Tibial artery (tissue), 4 donors: ENCODE results near the gene KLHL2.
"Not testable (repeated sequence)": the region's sequence is repeated elsewhere in the genome, so short reads cannot be mapped to it uniquely, and the experiment has no call there.

Experiments used
- DNase-seq, 2 donors: peaks; one replicate each; pipeline ENCODE4 v3.0.0-alpha.2; 2019
- H3K27ac ChIP-seq, 2 donors: fragments of 200-600 bp; sonication (generic) in 1 of 2; 1 replicate in 1 of 2; 2 replicates in 1 of 2; pipeline ENCODE4 v1.5.1; 2018 to 2019; ENCODE audit warnings: mild to moderate bottlenecking in 1 of 2
- H3K27me3 ChIP-seq, 2 donors: fragments of 200-600 bp; sonication (generic) in 1 of 2; one replicate each; pipeline versions ENCODE4 v1.5.1 to v1.6.0; 2016 to 2019
- H3K36me3 ChIP-seq, 3 donors: fragments of 200-600 bp; sonication (generic) in 2 of 3; one replicate each; pipeline ENCODE4 v1.5.1; 2016 to 2019; ENCODE audit warnings: mild to moderate bottlenecking in 2 of 3
- H3K4me1 ChIP-seq, 4 donors: fragments of 200-600 bp; sonication (generic) in 2 of 4; 1 replicate in 3 of 4; 2 replicates in 1 of 4; pipeline ENCODE4 v1.5.1; 2016 to 2019
- H3K4me3 ChIP-seq, 2 donors: fragments of 200-600 bp; sonication (generic) in 1 of 2; 1 replicate in 1 of 2; 2 replicates in 1 of 2; pipeline ENCODE4 v1.5.1; 2018 to 2019; ENCODE audit warnings: mild to moderate bottlenecking in 2 of 2
- H3K9me3 ChIP-seq, 3 donors: fragments of 200-600 bp; sonication (generic) in 1 of 3; one replicate each; pipeline ENCODE4 v1.5.1; 2016 to 2019
- intact Hi-C: fragments of 100-400 bp; cut with DNase I; formaldehyde crosslinking; loops from one replicate; pipeline ENCODE4 v1.15.0; 2023; ENCODE audit warnings: low total_unique reads
- TF ChIP-seq, protein P1 (sequence below), 2 experiments: fragments of 200-600 bp in 1 of 2; fragments of 450-650 bp in 1 of 2; IDR thresholded peaks; one replicate each; pipeline ENCODE4 v1.5.1; 2017 to 2019; ENCODE audit warnings: antibody characterized with exemption in 2 of 2, mild to moderate bottlenecking in 1 of 2, moderate library complexity in 1 of 2

KLHL2 gene

DNA sequence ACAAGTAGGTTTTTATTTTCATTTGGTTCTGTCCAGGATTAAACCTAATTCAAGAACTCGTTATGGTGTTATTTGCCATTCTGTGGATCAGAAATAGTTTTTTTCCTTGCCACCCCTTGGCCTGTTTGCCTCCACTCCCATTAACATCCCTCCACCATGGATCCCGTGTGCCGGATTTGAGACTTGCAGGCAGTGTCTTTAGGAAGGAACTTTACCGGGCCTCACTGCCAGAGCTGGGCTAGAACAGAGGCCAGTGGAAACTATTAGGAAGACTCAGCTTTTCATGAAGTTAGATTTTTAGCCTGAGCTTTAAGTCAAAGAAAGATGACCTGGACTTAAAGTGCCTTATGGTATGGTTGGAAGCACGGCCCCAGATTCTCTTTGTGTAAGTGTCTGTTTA is 2.4 kb downstream of the KLHL2 start:
- no peaks in the 10 kb centered on the region for H3K27me3 ChIP-seq
- no peak overlapping the region for H3K4me3 ChIP-seq
- H3K9me3 ChIP-seq: no peaks in the 10 kb centered on the region
- DNase-seq: no peak
- intact Hi-C loops: no loop called here
- H3K36me3 ChIP-seq: no peaks in the 10 kb centered on the region
- TF ChIP-seq, protein P1, sequence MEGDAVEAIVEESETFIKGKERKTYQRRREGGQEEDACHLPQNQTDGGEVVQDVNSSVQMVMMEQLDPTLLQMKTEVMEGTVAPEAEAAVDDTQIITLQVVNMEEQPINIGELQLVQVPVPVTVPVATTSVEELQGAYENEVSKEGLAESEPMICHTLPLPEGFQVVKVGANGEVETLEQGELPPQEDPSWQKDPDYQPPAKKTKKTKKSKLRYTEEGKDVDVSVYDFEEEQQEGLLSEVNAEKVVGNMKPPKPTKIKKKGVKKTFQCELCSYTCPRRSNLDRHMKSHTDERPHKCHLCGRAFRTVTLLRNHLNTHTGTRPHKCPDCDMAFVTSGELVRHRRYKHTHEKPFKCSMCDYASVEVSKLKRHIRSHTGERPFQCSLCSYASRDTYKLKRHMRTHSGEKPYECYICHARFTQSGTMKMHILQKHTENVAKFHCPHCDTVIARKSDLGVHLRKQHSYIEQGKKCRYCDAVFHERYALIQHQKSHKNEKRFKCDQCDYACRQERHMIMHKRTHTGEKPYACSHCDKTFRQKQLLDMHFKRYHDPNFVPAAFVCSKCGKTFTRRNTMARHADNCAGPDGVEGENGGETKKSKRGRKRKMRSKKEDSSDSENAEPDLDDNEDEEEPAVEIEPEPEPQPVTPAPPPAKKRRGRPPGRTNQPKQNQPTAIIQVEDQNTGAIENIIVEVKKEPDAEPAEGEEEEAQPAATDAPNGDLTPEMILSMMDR (IDR thresholded peaks at IDR 0.05): no peak
- no peak overlapping the region for H3K27ac ChIP-seq
- peaks cover 0 to 28% (median 12%) of the 10 kb centered on the region in 4 donors for H3K4me1 ChIP-seq

- intact Hi-C loops: no loop called here
- H3K27ac ChIP-seq: no peak overlapping the region
Measured at GRCh38 chr4:165210566-165210965, 3.2 kb downstream of the KLHL2 start.

GRCh38 chr4:165212647-165213046 is 5.3 kb downstream of the KLHL2 start:
- intact Hi-C loops, H3K36me3 ChIP-seq, H3K4me3 ChIP-seq, H3K27ac ChIP-seq, DNase-seq, H3K27me3 ChIP-seq, H3K9me3 ChIP-seq: not testable (repeated sequence)
- H3K4me1 ChIP-seq: peaks cover 0 to 40% (median 15%) of the 10 kb centered on the region in 4 donors

More at GRCh38 chr4:165210566-165210965, 3.2 kb downstream of the KLHL2 start:
- Histone ChIP-seq H3K9me3 (no peaks in the 10 kb centered on the region), H3K36me3 (no peaks in the 10 kb centered on the region), H3K4me3 (no peak overlapping the region), H3K27me3 (no peaks in the 10 kb centered on the region), H3K4me1 (peaks cover 0 to 36% (median 14%) of the 10 kb centered on the region in 4 donors)
- DNase-seq: no peak
- TF ChIP-seq, protein P1 (IDR thresholded peaks at IDR 0.05): no peak

DNA sequence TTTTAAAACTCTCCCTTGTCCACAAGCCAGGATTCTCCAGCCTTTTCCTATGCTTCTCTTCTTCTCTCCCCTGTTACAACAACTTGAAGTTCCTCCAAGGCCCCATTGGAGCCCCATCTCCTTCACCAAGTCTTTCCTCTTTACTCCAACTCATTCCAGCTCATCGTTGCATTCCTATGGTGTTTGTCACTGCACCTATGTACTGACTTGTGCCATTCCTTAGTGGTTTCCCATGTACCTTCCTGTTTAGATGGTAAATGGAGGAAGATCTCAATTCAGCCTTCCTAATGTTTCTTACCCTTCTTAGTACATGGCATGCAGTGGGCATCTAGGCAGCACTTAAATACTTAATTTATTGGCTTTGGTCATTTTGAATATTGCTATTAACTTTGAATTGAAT is 6.0 kb downstream of the KLHL2 start:
- intact Hi-C loops, DNase-seq, H3K9me3 ChIP-seq, H3K36me3 ChIP-seq, H3K4me3 ChIP-seq, H3K27ac ChIP-seq, H3K27me3 ChIP-seq: not testable (repeated sequence)
- H3K4me1 ChIP-seq: peaks cover 0 to 40% (median 15%) of the 10 kb centered on the region in 4 donors

- DNase-seq, H3K9me3 ChIP-seq, H3K4me3 ChIP-seq, H3K27me3 ChIP-seq, intact Hi-C loops, H3K36me3 ChIP-seq, H3K27ac ChIP-seq: not testable (repeated sequence)
- peaks cover 0 to 35% (median 11%) of the 10 kb centered on the region in 4 donors for H3K4me1 ChIP-seq
Measured at GRCh38 chr4:165213991-165214709, 6.8 kb downstream of the KLHL2 start.

DNA sequence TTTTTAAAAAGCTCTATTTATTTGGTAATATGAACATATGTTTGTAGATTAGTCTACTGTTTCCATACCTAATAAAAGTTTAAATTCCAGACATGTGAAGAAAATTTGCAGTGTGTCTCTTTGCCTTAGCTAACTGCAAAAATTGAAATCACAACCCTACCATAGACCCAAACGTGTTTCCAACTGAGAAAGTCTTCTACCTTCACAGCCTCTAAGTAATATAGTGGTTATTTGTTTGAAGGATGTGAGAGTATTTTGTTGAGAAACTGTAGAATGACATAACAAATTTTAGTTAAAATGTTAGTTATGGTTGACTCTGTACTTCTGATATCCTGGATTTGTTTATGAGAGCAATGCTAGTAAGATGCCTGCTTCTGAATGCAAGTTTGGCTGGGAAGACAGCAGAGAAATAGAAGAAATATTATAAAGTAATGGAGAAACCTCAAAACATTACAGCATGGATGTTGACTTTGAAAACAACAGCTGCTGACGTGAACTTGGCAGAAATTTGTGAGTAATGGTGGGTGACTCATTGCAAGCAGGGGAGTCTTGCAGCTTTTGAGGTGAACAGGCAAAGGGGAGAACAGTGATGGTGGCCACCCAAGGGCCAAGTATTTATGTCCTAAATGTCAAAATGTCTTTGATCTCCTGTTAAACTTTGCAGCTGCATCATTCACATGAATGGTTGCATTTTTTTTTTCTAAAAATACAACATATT is 7.8 kb downstream of the KLHL2 start:
- peak in 1 of 2 donors; percentile 29 for DNase-seq
- H3K36me3 ChIP-seq, H3K27ac ChIP-seq, H3K27me3 ChIP-seq, H3K4me3 ChIP-seq, H3K9me3 ChIP-seq, intact Hi-C loops: not testable (repeated sequence)
- peaks cover 0 to 26% (median 9%) of the 10 kb centered on the region in 4 donors for H3K4me1 ChIP-seq

DNA sequence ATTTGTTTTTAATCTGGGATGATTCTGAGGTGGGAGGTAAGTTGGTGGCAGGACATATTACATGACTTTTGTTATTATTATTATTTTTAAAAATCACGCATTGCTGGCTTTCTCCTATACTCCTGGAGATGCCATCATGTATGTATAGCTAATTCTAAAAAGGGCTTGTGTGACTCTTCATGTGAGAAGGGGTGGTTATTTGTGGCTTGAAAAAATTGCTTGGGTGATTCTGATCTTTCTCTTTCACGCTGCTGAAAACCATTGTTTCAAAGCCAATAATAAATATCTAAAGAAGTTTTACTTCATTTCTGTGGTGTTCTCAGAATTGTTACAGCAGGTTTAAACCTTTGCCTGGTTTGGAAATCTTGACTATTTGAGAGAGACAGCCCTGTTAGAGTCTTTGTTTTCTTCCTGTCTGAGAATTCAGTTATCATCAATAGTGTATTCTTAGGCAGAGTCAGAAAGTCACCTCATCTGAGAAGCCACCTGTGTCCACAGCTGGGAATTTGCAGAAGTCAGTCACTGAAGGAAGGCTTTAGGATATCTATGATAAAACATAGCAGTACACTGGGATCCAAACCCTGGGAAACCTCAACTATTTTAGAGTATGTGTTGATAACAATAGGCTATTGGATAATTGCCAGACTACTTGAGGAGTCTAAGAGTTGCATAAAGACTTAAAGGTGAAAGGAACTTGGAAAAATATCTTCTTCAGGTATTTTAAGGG is 8.6 kb downstream of the KLHL2 start:
- peaks cover 0 to 27% (median 9%) of the 10 kb centered on the region in 4 donors for H3K4me1 ChIP-seq
- H3K27ac ChIP-seq, H3K36me3 ChIP-seq, intact Hi-C loops, H3K27me3 ChIP-seq, H3K9me3 ChIP-seq, H3K4me3 ChIP-seq, DNase-seq: not testable (repeated sequence)

GRCh38 chr4:165217325-165217724 is 10.0 kb downstream of the KLHL2 start:
- DNase-seq: no peak
- intact Hi-C loops: no loop called here
- Histone ChIP-seq H3K4me1 (peaks cover 0 to 41% (median 16%) of the 10 kb centered on the region in 4 donors), H3K27ac (no peak overlapping the region), H3K4me3 (no peak overlapping the region), H3K9me3 (no peaks in the 10 kb centered on the region), H3K27me3 (no peaks in the 10 kb centered on the region), H3K36me3 (no peaks in the 10 kb centered on the region)
- TF ChIP-seq, protein P1 (IDR thresholded peaks at IDR 0.05): no peak

DNA sequence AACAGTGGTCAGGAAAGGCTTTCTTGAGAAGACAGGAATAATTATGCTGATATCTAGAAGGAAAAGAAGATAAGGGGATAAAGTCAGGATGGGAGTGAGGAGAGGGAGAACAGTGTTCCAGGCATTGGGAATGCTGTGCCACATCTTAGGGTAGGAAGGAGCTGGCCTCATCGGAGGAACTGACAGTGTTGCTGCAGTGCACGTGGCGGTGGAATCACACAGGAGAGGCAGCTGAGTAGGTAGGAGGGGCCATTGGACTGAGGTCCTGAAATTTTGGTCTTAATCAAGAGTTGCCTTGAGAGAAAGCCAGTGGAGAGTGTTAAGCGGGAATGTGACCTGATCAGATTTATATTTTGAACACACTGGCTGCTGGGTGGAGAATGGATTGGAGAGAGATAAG is 13.9 kb downstream of the KLHL2 start:
- H3K27me3 ChIP-seq, DNase-seq, H3K36me3 ChIP-seq, intact Hi-C loops, H3K4me3 ChIP-seq, H3K9me3 ChIP-seq: not testable (repeated sequence)
- Histone ChIP-seq H3K27ac (peak overlapping the region in 1 of 2 donors; percentile 47), H3K4me1 (peaks cover 0 to 30% (median 12%) of the 10 kb centered on the region in 4 donors)

DNA sequence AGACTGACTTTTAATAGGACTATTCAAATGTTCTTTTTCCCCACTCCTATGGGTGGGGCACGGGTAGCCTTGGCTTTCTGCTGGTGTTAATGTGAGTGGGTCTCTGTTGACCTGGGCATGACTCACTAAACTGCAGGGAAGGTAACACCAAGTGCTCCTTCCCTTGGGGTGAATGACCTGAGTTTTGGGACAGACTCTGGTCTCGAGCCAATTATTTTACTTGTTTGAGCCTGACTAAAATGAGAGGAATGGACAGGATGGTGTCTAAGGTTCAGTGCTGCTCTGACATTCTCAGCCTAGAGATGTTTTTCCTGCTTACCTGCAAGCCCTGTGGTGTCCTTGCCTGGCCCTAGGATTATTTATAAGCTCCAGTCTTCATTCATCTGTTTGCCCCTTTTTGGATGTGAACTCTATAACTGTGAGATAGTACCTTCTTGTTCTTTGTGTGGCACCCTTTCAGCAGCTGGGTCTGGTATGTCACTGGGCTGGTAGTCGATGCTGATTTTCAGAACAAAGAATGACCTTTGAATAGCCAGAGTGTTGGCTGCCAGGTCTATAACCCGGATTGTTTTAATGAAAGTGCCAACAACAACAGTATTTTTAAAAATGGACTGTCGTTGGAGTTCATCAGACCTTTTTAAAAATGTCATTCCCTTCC is 14.8 kb downstream of the KLHL2 start:
- H3K27ac ChIP-seq: peak overlapping the region; percentile 44 to 47
- intact Hi-C loops, H3K4me3 ChIP-seq, H3K36me3 ChIP-seq, H3K9me3 ChIP-seq, DNase-seq, H3K27me3 ChIP-seq: not testable (repeated sequence)
- H3K4me1 ChIP-seq: peaks cover 0 to 25% (median 9%) of the 10 kb centered on the region in 4 donors
